Measurements from ENCODE around the gene SH2D5. TPM values are rescaled to one million over a fixed set of nuclear protein-coding genes. Genes with fewer than 3 reads are reported as not detected.
A peak's percentile ranks its signal among the peaks of the same experiment; 100 is the strongest.

The SH2D5 gene
- total RNA-seq, 1 experiment from 2014 or later = 10.4 TPM

- ChIA-PET POLR2A (no interaction called here), CTCF (interaction anchor here (2.8 kb wide), 1 partner anchor 496 kb away, joined by 104 read pairs; no protein-coding TSS in a partner anchor), RAD21 (ENCODE audit: low non-redundant PET in 1 of 2, low total read pairs in 2 of 2, uncharacterized antibody in 2 of 2, unreplicated experiment in 2 of 2) (interaction anchor here (1.9 to 2.1 kb wide), 2 partner anchors 497 kb away, joined by 22 to 25 read pairs; no protein-coding TSS in a partner anchor)
- Histone ChIP-seq H3K27me3 (ENCODE audit: insufficient read depth, low read length) (no peaks in the 10 kb centered on the region), H3K79me2 (ENCODE audit: insufficient read depth, low read length) (no peaks in the 10 kb centered on the region), H3K36me3 (ENCODE audit: control insufficient read depth in 1 of 2, insufficient read depth in 2 of 2, low read length in 2 of 2) (no peaks in the 10 kb centered on the region), H3K4me3 (replicated peaks in 1 of 2; ENCODE audit: low read depth in 1 of 2, low read length in 2 of 2) (no peak overlapping the region), H4K20me1 (ENCODE audit: insufficient read depth) (no peaks in the 10 kb centered on the region), H3K27ac (ENCODE audit: low read depth, low read length) (peak overlapping the region; percentile 88), H3K9ac (ENCODE audit: low read length) (peak overlapping the region; percentile 26; the same call in 1 of the 2 replicates), H3K4me2 (ENCODE audit: low read length) (peak overlapping the region; percentile 96), H3K9me3 (ENCODE audit: control insufficient read depth in 1 of 2, insufficient read depth in 1 of 2, low read depth in 1 of 2, low read length in 2 of 2) (no peaks in the 10 kb centered on the region), H2AFZ (ENCODE audit: low read depth, low read length, poor library complexity, severe bottlenecking) (no peak overlapping the region), H3K4me1 (ENCODE audit: control insufficient read depth in 1 of 2, insufficient read depth in 2 of 2, low read length in 2 of 2) (peaks cover 25 to 39% of the 10 kb centered on the region in 2 experiments), H3K9me2 (ENCODE audit: insufficient read depth) (no peaks in the 10 kb centered on the region)
- intact Hi-C loops (cut with micrococcal nuclease) = no loop called here
- ATAC-seq = no peak
- no TSS peak for BruUV-seq (replicated peaks)
- peak; percentile 40 for TF ChIP-seq MAX (IDR thresholded peaks at IDR 0.05)
- TF ChIP-seq SRF (IDR thresholded peaks at IDR 0.05; ENCODE audit: low read depth) = no peak
- TF ChIP-seq EGR1 (IDR thresholded peaks at IDR 0.05; ENCODE audit: low read depth) = peak; percentile 47
- no peak for DNase-seq (ENCODE audit: low read depth, low spot score)
These were observed 34.1 kb downstream of the SH2D5 start for GRCh38 chr1:20698195-20698910.

GRCh38 chr1:20697563-20697962 is 34.9 kb downstream of the SH2D5 start:
- POLR2A ChIA-PET = interaction anchor here (1.0 to 1.4 kb wide), 2 partner anchors 89 to 498 kb away, joined by 3 to 16 read pairs; no protein-coding TSS in a partner anchor
- Histone ChIP-seq H3K27me3 (ENCODE audit: insufficient read depth, low read length) (no peaks in the 10 kb centered on the region), H3K9ac (ENCODE audit: low read length) (peak overlapping the region; percentile 67; the same call in 1 of the 2 replicates), H3K9me2 (ENCODE audit: insufficient read depth) (no peaks in the 10 kb centered on the region), H3K36me3 (ENCODE audit: control insufficient read depth in 1 of 2, insufficient read depth in 2 of 2, low read length in 2 of 2) (no peaks in the 10 kb centered on the region), H3K4me1 (ENCODE audit: control insufficient read depth in 1 of 2, insufficient read depth in 2 of 2, low read length in 2 of 2) (peaks cover 25 to 39% of the 10 kb centered on the region in 2 experiments), H3K9me3 (ENCODE audit: control insufficient read depth in 1 of 2, insufficient read depth in 1 of 2, low read depth in 1 of 2, low read length in 2 of 2) (no peaks in the 10 kb centered on the region), H3K79me2 (ENCODE audit: insufficient read depth, low read length) (no peaks in the 10 kb centered on the region), H3K27ac (ENCODE audit: low read depth, low read length) (peak overlapping the region; percentile 88), H3K4me3 (replicated peaks in 1 of 2; ENCODE audit: low read depth in 1 of 2, low read length in 2 of 2) (peak overlapping the region; percentile 44 to 62; a peak in 2 of 4 replicates), H3K4me2 (ENCODE audit: low read length) (peak overlapping the region; percentile 96), H4K20me1 (ENCODE audit: insufficient read depth) (no peaks in the 10 kb centered on the region), H2AFZ (ENCODE audit: low read depth, low read length, poor library complexity, severe bottlenecking) (no peak overlapping the region)
- intact Hi-C loops (cut with micrococcal nuclease) = loop anchor here (2.0 kb wide), 1 partner anchor 89 kb away; the partner anchor contains the start of gene HP1BP3
- DNase-seq (ENCODE audit: low read depth, low spot score) (no peak), ATAC-seq (no peak)
- no TSS peak for BruUV-seq (replicated peaks)
- CTCF ChIA-PET = interaction anchor here (1.1 to 2.8 kb wide), 15 partner anchors 10 to 671 kb away, joined by 3 to 104 read pairs (median 8); partner anchors contain the start of genes HP1BP3 and SH2D5
- RAD21 ChIA-PET (ENCODE audit: low non-redundant PET in 1 of 2, low total read pairs in 2 of 2, uncharacterized antibody in 2 of 2, unreplicated experiment in 2 of 2) = interaction anchor here (0.6 to 2.1 kb wide), 6 partner anchors 35 to 558 kb away, joined by 3 to 25 read pairs (median 6); partner anchors contain the start of genes HP1BP3 (in 1 of the 2) and SH2D5 (in 1 of the 2)
- TF ChIP-seq ZFX (IDR thresholded peaks at IDR 0.05) (no peak), EZH2 (IDR thresholded peaks at IDR 0.05) (no peak), TCF7L2 (IDR thresholded peaks at IDR 0.05; ENCODE audit: borderline replicate concordance, extremely low read depth, insufficient read depth, insufficient read length) (no peak), POLR2AphosphoS5 (IDR thresholded peaks at IDR 0.05; ENCODE audit: low read depth, low read length) (no peak), CBX3 (IDR thresholded peaks at IDR 0.05; ENCODE audit: low read depth) (no peak), EGR1 (IDR thresholded peaks at IDR 0.05; ENCODE audit: low read depth) (no peak), REST (IDR thresholded peaks at IDR 0.05; ENCODE audit: low read depth) (no peak), YY1 (IDR thresholded peaks at IDR 0.05; ENCODE audit: extremely low read depth, insufficient replicate concordance, low read depth, low read length) (no peak), SP1 (IDR thresholded peaks at IDR 0.05; ENCODE audit: low read depth) (no peak), CEBPB (IDR thresholded peaks at IDR 0.05; ENCODE audit: low read depth) (no peak), ZNF274 (IDR thresholded peaks at IDR 0.05; ENCODE audit: low read depth, low read length) (no peak), JUND (IDR thresholded peaks at IDR 0.05) (no peak)
